Measurements from ENCODE around the gene NPAS3.

NPAS3 gene

GRCh38 chr14:33676891-33677290 is 738.2 kb downstream of the NPAS3 start:
- no peak for DNase-seq (ENCODE audit: low read depth, low spot score)

- DNase-seq (ENCODE audit: low read depth, low spot score): no peak
Observed at GRCh38 chr14:33678005-33678404, 739.3 kb downstream of the NPAS3 start.

GRCh38 chr14:33679025-33679424 is 740.3 kb downstream of the NPAS3 start:
- DNase-seq (ENCODE audit: low read depth, low spot score): no peak

- no peak for DNase-seq (ENCODE audit: low read depth, low spot score)
Observed at GRCh38 chr14:33679461-33680225, 741.0 kb downstream of the NPAS3 start.

- DNase-seq (ENCODE audit: low read depth, low spot score): no peak
Observed at GRCh38 chr14:33680873-33681272, 742.2 kb downstream of the NPAS3 start.

- DNase-seq (ENCODE audit: low read depth, low spot score): peak; percentile 88
Observed at GRCh38 chr14:33682760-33683159, 744.1 kb downstream of the NPAS3 start.

GRCh38 chr14:33685026-33685425 is 746.3 kb downstream of the NPAS3 start:
- DNase-seq (ENCODE audit: low read depth, low spot score): no peak

GRCh38 chr14:33685698-33686097 is 747.0 kb downstream of the NPAS3 start:
- no peak for DNase-seq (ENCODE audit: low read depth, low spot score)

GRCh38 chr14:33686218-33686617 is 747.5 kb downstream of the NPAS3 start:
- peak; percentile 50 for DNase-seq (ENCODE audit: low read depth, low spot score)

GRCh38 chr14:33686856-33687255 is 748.2 kb downstream of the NPAS3 start:
- no peak for DNase-seq (ENCODE audit: low read depth, low spot score)

- no peak for DNase-seq (ENCODE audit: low read depth, low spot score)
Observed at GRCh38 chr14:33689680-33690079, 751.0 kb downstream of the NPAS3 start.

- no peak for DNase-seq (ENCODE audit: low read depth, low spot score)
Observed at GRCh38 chr14:33691907-33692306, 753.2 kb downstream of the NPAS3 start.

- DNase-seq (ENCODE audit: low read depth, low spot score): peak; percentile 74
Observed at GRCh38 chr14:33692762-33693161, 754.1 kb downstream of the NPAS3 start.

- DNase-seq (ENCODE audit: low read depth, low spot score): peak; percentile 76
Observed at GRCh38 chr14:33693237-33693636, 754.6 kb downstream of the NPAS3 start.

GRCh38 chr14:33696165-33696564 is 757.5 kb downstream of the NPAS3 start:
- DNase-seq (ENCODE audit: low read depth, low spot score): no peak

GRCh38 chr14:33699300-33699983 is 760.8 kb downstream of the NPAS3 start:
- DNase-seq (ENCODE audit: low read depth, low spot score): no peak

- DNase-seq (ENCODE audit: low read depth, low spot score): no peak
Observed at GRCh38 chr14:33700052-33700451, 761.4 kb downstream of the NPAS3 start.

GRCh38 chr14:33702293-33702692 is 763.6 kb downstream of the NPAS3 start:
- DNase-seq (ENCODE audit: low read depth, low spot score): no peak

- no peak for DNase-seq (ENCODE audit: low read depth, low spot score)
Observed at GRCh38 chr14:33704481-33704880, 765.8 kb downstream of the NPAS3 start.

- no peak for DNase-seq (ENCODE audit: low read depth, low spot score)
Observed at GRCh38 chr14:33705490-33705889, 766.8 kb downstream of the NPAS3 start.

- no peak for DNase-seq (ENCODE audit: low read depth, low spot score)
Observed at GRCh38 chr14:33707716-33708115, 769.0 kb downstream of the NPAS3 start.

GRCh38 chr14:33709283-33709682 is 770.6 kb downstream of the NPAS3 start:
- no peak for DNase-seq (ENCODE audit: low read depth, low spot score)

GRCh38 chr14:33709711-33710110 is 771.0 kb downstream of the NPAS3 start:
- DNase-seq (ENCODE audit: low read depth, low spot score): no peak

Measured in brain pericyte (primary cell).